ENCODE data around the gene ZNF516.

ZNF516 gene

DNA sequence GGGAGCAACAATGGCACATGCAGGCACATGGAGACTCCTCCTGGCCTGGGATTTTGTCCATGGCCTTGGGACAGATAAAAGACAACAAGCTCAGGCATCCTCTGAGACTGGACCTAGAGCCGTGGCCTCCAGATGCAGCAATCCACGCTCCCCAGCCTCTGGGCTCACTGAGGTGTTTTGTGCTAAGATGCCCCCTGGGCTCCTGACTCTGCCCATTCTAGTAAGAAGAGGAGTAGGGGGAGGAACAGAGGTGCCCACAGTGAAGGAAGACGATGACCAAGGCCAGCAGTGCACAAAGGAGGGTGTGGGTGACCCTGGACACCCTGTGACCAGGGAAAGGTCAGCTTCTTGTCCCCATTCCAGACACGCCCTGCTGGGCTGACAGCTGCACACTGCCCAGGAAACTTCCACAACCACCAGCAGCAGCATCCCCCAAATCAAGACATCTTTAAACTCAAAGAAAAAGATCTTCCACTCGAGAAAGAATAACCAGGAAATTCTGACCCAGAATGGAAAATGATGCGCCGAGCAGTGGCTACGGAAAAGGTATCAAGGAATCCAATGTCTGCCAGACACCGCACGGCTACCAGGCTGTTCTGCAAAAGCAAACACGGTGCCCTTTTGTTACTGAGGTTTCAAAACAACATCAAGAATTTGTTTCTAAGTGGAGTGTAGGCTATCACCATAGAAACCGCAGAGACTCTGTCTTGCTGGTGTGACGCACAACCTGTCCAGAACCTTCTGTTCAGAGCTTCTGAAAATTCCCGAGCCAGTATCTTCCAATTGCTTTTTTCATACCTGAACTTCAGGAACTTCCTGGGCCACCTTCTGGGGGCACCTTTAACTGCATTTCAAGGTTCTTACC lies 65.5 kb downstream of the ZNF516 start:
- TF ChIP-seq KLF8 (tag by site-specific recombination; IDR thresholded peaks at IDR 0.05) (no peak), MZF1 (tag by site-specific recombination; IDR thresholded peaks at IDR 0.05; ENCODE audit: borderline replicate concordance) (no peak), SCRT2 (tag by site-specific recombination; IDR thresholded peaks at IDR 0.05) (no peak), ZNF341 (tag by site-specific recombination; IDR thresholded peaks at IDR 0.05; ENCODE audit: low read depth) (no peak), ZNF670 (tag by site-specific recombination; IDR thresholded peaks at IDR 0.05; ENCODE audit: low read depth) (no peak), ZNF169 (tag by site-specific recombination; IDR thresholded peaks at IDR 0.05) (no peak), ZNF221 (tag by site-specific recombination; IDR thresholded peaks at IDR 0.05; ENCODE audit: borderline replicate concordance) (no peak), ZNF785 (tag by site-specific recombination; IDR thresholded peaks at IDR 0.05) (no peak), SALL2 (tag by site-specific recombination; IDR thresholded peaks at IDR 0.05; ENCODE audit: borderline replicate concordance) (no peak), PRDM10 (tag by site-specific recombination; IDR thresholded peaks at IDR 0.05) (no peak), ZNF776 (tag by site-specific recombination; IDR thresholded peaks at IDR 0.05; ENCODE audit: borderline replicate concordance) (no peak), PRDM2 (tag by site-specific recombination; IDR thresholded peaks at IDR 0.05; ENCODE audit: borderline replicate concordance) (no peak), ZNF658 (tag by site-specific recombination; IDR thresholded peaks at IDR 0.05) (no peak)
- TF ChIP-seq, protein P1, sequence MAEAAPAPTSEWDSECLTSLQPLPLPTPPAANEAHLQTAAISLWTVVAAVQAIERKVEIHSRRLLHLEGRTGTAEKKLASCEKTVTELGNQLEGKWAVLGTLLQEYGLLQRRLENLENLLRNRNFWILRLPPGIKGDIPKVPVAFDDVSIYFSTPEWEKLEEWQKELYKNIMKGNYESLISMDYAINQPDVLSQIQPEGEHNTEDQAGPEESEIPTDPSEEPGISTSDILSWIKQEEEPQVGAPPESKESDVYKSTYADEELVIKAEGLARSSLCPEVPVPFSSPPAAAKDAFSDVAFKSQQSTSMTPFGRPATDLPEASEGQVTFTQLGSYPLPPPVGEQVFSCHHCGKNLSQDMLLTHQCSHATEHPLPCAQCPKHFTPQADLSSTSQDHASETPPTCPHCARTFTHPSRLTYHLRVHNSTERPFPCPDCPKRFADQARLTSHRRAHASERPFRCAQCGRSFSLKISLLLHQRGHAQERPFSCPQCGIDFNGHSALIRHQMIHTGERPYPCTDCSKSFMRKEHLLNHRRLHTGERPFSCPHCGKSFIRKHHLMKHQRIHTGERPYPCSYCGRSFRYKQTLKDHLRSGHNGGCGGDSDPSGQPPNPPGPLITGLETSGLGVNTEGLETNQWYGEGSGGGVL (tag by site-specific recombination; IDR thresholded peaks at IDR 0.05): no peak
- CTCF ChIA-PET: interaction anchor here (0.7 to 1.9 kb wide), 5 partner anchors 31 to 686 kb away, joined by 3 to 7 read pairs (median 3); no protein-coding TSS in a partner anchor
- Histone ChIP-seq H3K4me3 (ENCODE audit: low read depth, low read length) (no peak overlapping the region), H3K9me3 (ENCODE audit: control insufficient read depth, insufficient read depth, low read depth, low read length) (no peaks in the 10 kb centered on the region), H3K4me1 (ENCODE audit: control insufficient read depth, insufficient read depth, low read length) (no peaks in the 10 kb centered on the region), H3K36me3 (ENCODE audit: control insufficient read depth in 2 of 2, insufficient read depth in 1 of 2, low read length in 2 of 2) (peaks cover 0 to 22% of the 10 kb centered on the region in 2 experiments; a peak in 1 of 3 replicates), H3K27ac (ENCODE audit: extremely low read depth, low read depth, low read length) (no peak overlapping the region)
- POLR2A ChIA-PET: no interaction called here

Measured in HEK293 (cell line).